Measurements from ENCODE around the gene SLC37A2. TPM values are rescaled to one million over a fixed set of nuclear protein-coding genes. Genes with fewer than 3 reads are reported as not detected.
A peak's percentile ranks its signal among the peaks of the same experiment; 100 is the strongest.

SLC37A2 gene
- total RNA-seq, 4 donors from 2014 or later, result 24.9 to 44.4 (median 29.4) TPM

GRCh38 chr11:125071435-125071834 lies 8.3 kb downstream of the SLC37A2 start:
- peak overlapping the region; percentile 74 to 84 (median 82) for H3K27ac ChIP-seq
- TF ChIP-seq CTCF (IDR thresholded peaks at IDR 0.05) (no peak), POLR2A (IDR thresholded peaks at IDR 0.05) (no peak)
- no peak for DNase-seq
- H3K9me3 ChIP-seq, result no peaks in the 10 kb centered on the region
- H3K4me3 ChIP-seq, result no peak overlapping the region
- no peaks in the 10 kb centered on the region for H3K27me3 ChIP-seq
- no peaks in the 10 kb centered on the region for H3K36me3 ChIP-seq
- H3K4me1 ChIP-seq, result peaks cover 36 to 64% (median 38%) of the 10 kb centered on the region in 3 donors
- WGBS, 2 donors, result 11 to 13% methylated on average over 1 of the region's 5 CpGs
- intact Hi-C loops (cut with DNase I), result no loop called here

GRCh38 chr11:125071846-125072217 lies 8.7 kb downstream of the SLC37A2 start:
- H3K27ac ChIP-seq, result peak overlapping the region; percentile 74 to 84 (median 82)
- H3K9me3 ChIP-seq, result no peaks in the 10 kb centered on the region
- H3K4me3 ChIP-seq, result no peak overlapping the region
- WGBS, 2 donors, result 73 to 78% methylated on average over 4 to 5 of the region's 6 CpGs
- no peaks in the 10 kb centered on the region for H3K36me3 ChIP-seq
- DNase-seq, result no peak
- intact Hi-C loops (cut with DNase I), result no loop called here
- TF ChIP-seq CTCF (IDR thresholded peaks at IDR 0.05) (no peak), POLR2A (IDR thresholded peaks at IDR 0.05) (no peak)
- H3K4me1 ChIP-seq, result peaks cover 36 to 68% (median 38%) of the 10 kb centered on the region in 3 donors
- no peaks in the 10 kb centered on the region for H3K27me3 ChIP-seq

- H3K4me1 ChIP-seq, result peaks cover 36 to 68% (median 38%) of the 10 kb centered on the region in 3 donors
- WGBS, 2 donors, result 77 to 84% methylated on average over 6 to 7 of the region's 12 CpGs
- no peaks in the 10 kb centered on the region for H3K9me3 ChIP-seq
- H3K4me3 ChIP-seq, result no peak overlapping the region
- DNase-seq, result no peak
- TF ChIP-seq CTCF (IDR thresholded peaks at IDR 0.05) (no peak), POLR2A (IDR thresholded peaks at IDR 0.05) (no peak)
- H3K27me3 ChIP-seq, result no peaks in the 10 kb centered on the region
- no peaks in the 10 kb centered on the region for H3K36me3 ChIP-seq
- intact Hi-C loops (cut with DNase I), result no loop called here
- H3K27ac ChIP-seq, result peak overlapping the region in 3 of 4 donors; percentile 81 to 84 (median 83)
Measured at GRCh38 chr11:125072218-125072960, 9.3 kb downstream of the SLC37A2 start.

GRCh38 chr11:125072961-125073590 lies 10.0 kb downstream of the SLC37A2 start:
- intact Hi-C loops (cut with DNase I), result no loop called here
- no peaks in the 10 kb centered on the region for H3K36me3 ChIP-seq
- WGBS, 2 donors, result 71 to 92% methylated on average over 1 to 6 of the region's 12 CpGs
- H3K9me3 ChIP-seq, result no peaks in the 10 kb centered on the region
- no peak for DNase-seq
- H3K4me1 ChIP-seq, result peaks cover 36 to 68% (median 38%) of the 10 kb centered on the region in 3 donors
- TF ChIP-seq POLR2A (IDR thresholded peaks at IDR 0.05) (no peak), CTCF (IDR thresholded peaks at IDR 0.05) (no peak)
- H3K27ac ChIP-seq, result peak overlapping the region in 2 of 4 donors; percentile 83 to 84
- H3K4me3 ChIP-seq, result no peak overlapping the region
- no peaks in the 10 kb centered on the region for H3K27me3 ChIP-seq

All from esophagus squamous epithelium (tissue), 5 donors.